Spleen (tissue), 7 donors: Measurements from ENCODE around the gene LRRC8E.

Experiments
- CTCF ChIP-seq, 11 experiments: fragments of 200-600 bp in 7 of 11; fragments of 450-650 bp in 4 of 11; sonication (generic) in 4 of 11; IDR thresholded peaks in 8 of 11; conservative IDR thresholded peaks in 3 of 11; 1 replicate in 7 of 11; 2 replicates in 4 of 11; pipeline versions ENCODE4 v1.4.0 to v1.8.0; 2016 to 2021; ENCODE audit warnings: antibody characterized with exemption in 11 of 11, inconsistent platforms in 4 of 11, mild to moderate bottlenecking in 1 of 11
- POLR2A ChIP-seq, 3 donors: fragments of 450-650 bp; IDR thresholded peaks; one replicate each; pipeline ENCODE4 v1.5.1; 2017; ENCODE audit warnings: antibody characterized with exemption in 3 of 3, mild to moderate bottlenecking in 1 of 3
- POLR2AphosphoS5 ChIP-seq, 3 donors: sonication (generic); formaldehyde crosslinking; IDR thresholded peaks; one replicate each; pipeline ENCODE4 v1.5.1; 2017; ENCODE audit warnings: antibody characterized with exemption in 3 of 3
- donor health status: DM: no; HTN: no; CAD: no; lungs with moderate emphysema.
- donor health status: DM: no; HTN: no; CAD: no.
- donor health status: DM: no; HTN: no; CAD: no.

GRCh38 chr19:7883796-7884570, 4.3 kb upstream of the LRRC8E start:
- no peak for TF ChIP-seq CTCF (IDR thresholded peaks at IDR 0.05 in 8 of 11, conservative IDR thresholded peaks at IDR 0.05 in 3 of 11)
- TF ChIP-seq POLR2AphosphoS5 (IDR thresholded peaks at IDR 0.05): no peak
- TF ChIP-seq POLR2A (IDR thresholded peaks at IDR 0.05): no peak
